Trophoblast cell (in vitro differentiated cells and primary cell): ENCODE results near the gene AUTS2.

Experiments
- DNase-seq, 2 donors: peaks; one replicate each; pipeline ENCODE4 v3.0.0-alpha.2; 2016
- H2AFZ ChIP-seq: 2 replicates; pipeline ENCODE4 v1.6.1; 2013; ENCODE audit warnings: low read length, moderate library complexity, mild to moderate bottlenecking; ENCODE audit not compliant: insufficient read depth, poor library complexity
- H2AK5ac ChIP-seq: 2 replicates; pipeline ENCODE4 v1.6.1; 2013; ENCODE audit warnings: mild to moderate bottlenecking, low read length
- H2BK120ac ChIP-seq: 2 replicates; pipeline ENCODE4 v1.6.1; 2013; ENCODE audit warnings: low read length, mild to moderate bottlenecking, moderate library complexity; ENCODE audit not compliant: insufficient read depth, poor library complexity
- H2BK12ac ChIP-seq: 2 replicates; pipeline ENCODE4 v1.6.1; 2013; ENCODE audit warnings: mild to moderate bottlenecking, low read length, moderate library complexity
- H2BK5ac ChIP-seq: 2 replicates; pipeline ENCODE4 v1.6.1; 2013; ENCODE audit warnings: low read length, low read depth, moderate library complexity, mild to moderate bottlenecking; ENCODE audit not compliant: poor library complexity
- H3K14ac ChIP-seq: 2 replicates; pipeline ENCODE4 v1.6.1; 2013; ENCODE audit warnings: mild to moderate bottlenecking, low read length
- H3K18ac ChIP-seq: 2 replicates; pipeline ENCODE4 v1.6.1; 2013; ENCODE audit warnings: mild to moderate bottlenecking, low read length
- H3K23ac ChIP-seq: 2 replicates; pipeline ENCODE4 v1.6.1; 2013; ENCODE audit warnings: low read length
- H3K27ac ChIP-seq: 2 replicates; pipeline ENCODE4 v1.5.1; 2013; ENCODE audit warnings: low read depth, mild to moderate bottlenecking, inconsistent platforms, low read length, moderate library complexity
- H3K27me3 ChIP-seq: 2 replicates; pipeline ENCODE4 v1.6.1; 2013; ENCODE audit warnings: inconsistent platforms, mild to moderate bottlenecking, low read length, moderate library complexity; ENCODE audit not compliant: insufficient read depth
- H3K36me3 ChIP-seq, 2 experiments: 1 replicate in 1 of 2; 2 replicates in 1 of 2; pipeline ENCODE4 v1.6.1; 2013; ENCODE audit warnings: low read length in 2 of 2, mild to moderate bottlenecking in 2 of 2, moderate library complexity in 1 of 2; ENCODE audit not compliant: insufficient read depth in 2 of 2, control insufficient read depth in 1 of 2
- H3K4ac ChIP-seq: 2 replicates; pipeline ENCODE4 v1.6.1; 2013; ENCODE audit warnings: low read depth, mild to moderate bottlenecking, low read length, moderate library complexity
- H3K4me1 ChIP-seq, 2 experiments: 1 replicate in 1 of 2; 2 replicates in 1 of 2; pipeline ENCODE4 v1.6.1; 2013; ENCODE audit warnings: low read length in 2 of 2, mild to moderate bottlenecking in 2 of 2, moderate library complexity in 1 of 2; ENCODE audit not compliant: insufficient read depth in 2 of 2, control insufficient read depth in 1 of 2
- H3K4me2 ChIP-seq: 2 replicates; pipeline ENCODE4 v1.6.1; 2013; ENCODE audit warnings: inconsistent platforms, mild to moderate bottlenecking, low read length, moderate library complexity
- H3K4me3 ChIP-seq: 2 replicates; pipeline ENCODE4 v1.5.1; 2013; ENCODE audit warnings: mild to moderate bottlenecking, low read depth, low read length, inconsistent platforms
- H3K79me1 ChIP-seq: one replicate; pipeline ENCODE4 v1.6.1; 2013; ENCODE audit warnings: low read length
- H3K79me2 ChIP-seq: 2 replicates; pipeline ENCODE4 v1.6.1; 2013; ENCODE audit warnings: low read length, mild to moderate bottlenecking; ENCODE audit not compliant: control insufficient read depth, insufficient read depth, poor library complexity
- H3K9ac ChIP-seq: 2 replicates; pipeline ENCODE4 v1.6.1; 2013; ENCODE audit warnings: mild to moderate bottlenecking, low read length
- H3K9me3 ChIP-seq: 2 replicates; pipeline ENCODE4 v1.6.1; 2013; ENCODE audit warnings: low read depth, mild to moderate bottlenecking, control low read depth, inconsistent platforms, low read length; ENCODE audit not compliant: insufficient read depth
- H4K12ac ChIP-seq: 2 replicates; pipeline ENCODE4 v1.6.1; 2013; ENCODE audit warnings: low read depth, mild to moderate bottlenecking, low read length, moderate library complexity
- H4K8ac ChIP-seq: 2 replicates; pipeline ENCODE4 v1.6.1; 2013; ENCODE audit warnings: low read depth, mild to moderate bottlenecking, low read length, moderate library complexity
- H4K91ac ChIP-seq: one replicate; pipeline ENCODE4 v1.6.1; 2013; ENCODE audit warnings: low read depth, mild to moderate bottlenecking, low read length, moderate library complexity
- WGBS: extraction: QIAGEN DNeasy Blood & Tissue Kit; methylation state at CpG from one replicate; pipeline ENCODE4 v1.1.7; 2013; ENCODE audit warnings: missing lambda C conversion rate; ENCODE audit not compliant: insufficient read length, insufficient coverage; ENCODE audit errors: extremely low coverage; 5-methylcytosine and 5-hydroxymethylcytosine counted together

AUTS2 gene

GRCh38 chr7:70766109-70766508 lies 1167.8 kb downstream of the AUTS2 start:
- Histone ChIP-seq H3K4me1 (no peaks in the 10 kb centered on the region), H4K8ac (no peak overlapping the region), H2AK5ac (no peak overlapping the region), H3K27ac (no peak overlapping the region), H3K18ac (no peak overlapping the region), H3K79me1 (no peaks in the 10 kb centered on the region), H3K23ac (no peak overlapping the region), H3K4me2 (no peak overlapping the region), H3K4ac (no peak overlapping the region), H3K9ac (no peak overlapping the region), H2BK120ac (no peak overlapping the region), H3K36me3 (peaks cover 14 to 26% of the 10 kb centered on the region in 2 experiments), H3K79me2 (no peaks in the 10 kb centered on the region), H3K14ac (no peak overlapping the region), H2BK5ac (no peak overlapping the region), H4K91ac (no peak overlapping the region), H2AFZ (no peak overlapping the region), H2BK12ac (no peak overlapping the region), H4K12ac (no peak overlapping the region), H3K4me3 (no peak overlapping the region), H3K27me3 (no peaks in the 10 kb centered on the region), H3K9me3 (peaks cover 2% of the 10 kb centered on the region)
- no CpG with 5 or more reads among the region's 21 CpGs for WGBS
- DNase-seq, result no peak

DNA sequence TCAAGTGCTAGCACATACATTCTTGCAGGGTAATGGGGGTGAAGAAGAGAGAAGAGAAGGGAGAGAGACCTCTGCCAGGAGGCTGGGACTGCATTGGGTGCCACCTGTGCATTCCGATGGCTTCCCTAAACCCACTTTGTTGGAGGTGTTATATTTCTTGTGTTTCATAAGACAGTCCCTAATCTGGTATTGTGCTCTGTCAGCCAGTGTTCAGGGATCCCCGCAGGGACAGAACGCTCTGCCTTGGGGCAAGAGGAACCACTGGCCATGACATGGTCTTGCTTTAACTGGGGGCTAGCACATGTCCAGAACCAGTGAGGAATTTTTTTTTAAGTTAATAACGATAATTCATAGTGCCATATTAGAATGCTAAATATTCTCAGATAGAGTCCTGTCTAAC lies 1168.4 kb downstream of the AUTS2 start:
- no peak for DNase-seq
- H2AK5ac ChIP-seq, result no peak overlapping the region
- WGBS, result no CpG with 5 or more reads among the region's 4 CpGs

GRCh38 chr7:70770154-70770553 lies 1171.9 kb downstream of the AUTS2 start:
- no peak overlapping the region for H2BK120ac ChIP-seq
- no peak overlapping the region for H4K12ac ChIP-seq
- H3K36me3 ChIP-seq, result peaks cover 14 to 21% of the 10 kb centered on the region in 2 experiments
- no CpG with 5 or more reads among the region's 5 CpGs for WGBS
- H2BK5ac ChIP-seq, result no peak overlapping the region
- no peaks in the 10 kb centered on the region for H3K27me3 ChIP-seq
- no peak overlapping the region for H3K27ac ChIP-seq
- no peak overlapping the region for H2BK12ac ChIP-seq
- no peaks in the 10 kb centered on the region for H3K4me1 ChIP-seq
- no peak overlapping the region for H3K4me3 ChIP-seq
- no peak overlapping the region for H2AK5ac ChIP-seq
- H3K79me1 ChIP-seq, result no peaks in the 10 kb centered on the region
- H3K18ac ChIP-seq, result no peak overlapping the region
- H4K8ac ChIP-seq, result no peak overlapping the region
- no peak overlapping the region for H3K23ac ChIP-seq
- no peak overlapping the region for H2AFZ ChIP-seq
- H4K91ac ChIP-seq, result no peak overlapping the region
- no peaks in the 10 kb centered on the region for H3K79me2 ChIP-seq
- no peak overlapping the region for H3K14ac ChIP-seq
- no peak overlapping the region for H3K4ac ChIP-seq
- peaks cover 2% of the 10 kb centered on the region for H3K9me3 ChIP-seq
- H3K4me2 ChIP-seq, result no peak overlapping the region
- no peak for DNase-seq
- no peak overlapping the region for H3K9ac ChIP-seq

More for the DNA sequence above, 1168.4 kb downstream of the AUTS2 start:
- no peak overlapping the region for H3K18ac ChIP-seq
- H3K9me3 ChIP-seq, result peaks cover 2% of the 10 kb centered on the region
- no peak overlapping the region for H3K9ac ChIP-seq
- no peak overlapping the region for H3K23ac ChIP-seq
- no peak overlapping the region for H2BK12ac ChIP-seq
- no peak overlapping the region for H3K4me2 ChIP-seq
- no peak overlapping the region for H3K4ac ChIP-seq
- H4K12ac ChIP-seq, result no peak overlapping the region
- H3K4me1 ChIP-seq, result no peaks in the 10 kb centered on the region
- H4K91ac ChIP-seq, result no peak overlapping the region
- no peaks in the 10 kb centered on the region for H3K27me3 ChIP-seq
- no peak overlapping the region for H2BK120ac ChIP-seq
- no peak overlapping the region for H3K27ac ChIP-seq
- H3K79me1 ChIP-seq, result no peaks in the 10 kb centered on the region
- H3K36me3 ChIP-seq, result peaks cover 16 to 26% of the 10 kb centered on the region in 2 experiments
- H3K79me2 ChIP-seq, result no peaks in the 10 kb centered on the region
- H4K8ac ChIP-seq, result no peak overlapping the region
- no peak overlapping the region for H2AFZ ChIP-seq
- no peak overlapping the region for H3K4me3 ChIP-seq
- H3K14ac ChIP-seq, result no peak overlapping the region
- no peak overlapping the region for H2BK5ac ChIP-seq

GRCh38 chr7:70771451-70771850 lies 1173.2 kb downstream of the AUTS2 start:
- H3K27ac ChIP-seq, result no peak overlapping the region
- H3K27me3 ChIP-seq, result no peaks in the 10 kb centered on the region
- H3K9ac ChIP-seq, result no peak overlapping the region
- no peak overlapping the region for H4K91ac ChIP-seq
- no peak overlapping the region for H2AFZ ChIP-seq
- H2BK120ac ChIP-seq, result no peak overlapping the region
- H3K18ac ChIP-seq, result no peak overlapping the region
- no peak overlapping the region for H4K12ac ChIP-seq
- no peak overlapping the region for H4K8ac ChIP-seq
- WGBS, result no CpG with 5 or more reads among the region's 10 CpGs
- no peak overlapping the region for H2BK5ac ChIP-seq
- no peak overlapping the region for H2BK12ac ChIP-seq
- no peak overlapping the region for H3K4me2 ChIP-seq
- H3K79me2 ChIP-seq, result no peaks in the 10 kb centered on the region
- peaks cover 8 to 9% of the 10 kb centered on the region in 2 experiments for H3K36me3 ChIP-seq
- H3K4me1 ChIP-seq, result no peaks in the 10 kb centered on the region
- no peak overlapping the region for H2AK5ac ChIP-seq
- H3K14ac ChIP-seq, result no peak overlapping the region
- H3K9me3 ChIP-seq, result no peaks in the 10 kb centered on the region
- no peak overlapping the region for H3K4me3 ChIP-seq
- DNase-seq, result no peak
- no peak overlapping the region for H3K23ac ChIP-seq
- H3K4ac ChIP-seq, result no peak overlapping the region
- no peaks in the 10 kb centered on the region for H3K79me1 ChIP-seq
